ENCODE measurements around the gene RUVBL2. TPM values are rescaled to one million over a fixed set of nuclear protein-coding genes. Genes with fewer than 3 reads are reported as not detected.
"Not testable (repeated sequence)": the region's sequence is repeated elsewhere in the genome, so short reads cannot be mapped to it uniquely, and the experiment has no call there.

Gene RUVBL2
- total RNA-seq, 1 donor from 2014 or later: 80.6 TPM

- TF ChIP-seq, protein P1, sequence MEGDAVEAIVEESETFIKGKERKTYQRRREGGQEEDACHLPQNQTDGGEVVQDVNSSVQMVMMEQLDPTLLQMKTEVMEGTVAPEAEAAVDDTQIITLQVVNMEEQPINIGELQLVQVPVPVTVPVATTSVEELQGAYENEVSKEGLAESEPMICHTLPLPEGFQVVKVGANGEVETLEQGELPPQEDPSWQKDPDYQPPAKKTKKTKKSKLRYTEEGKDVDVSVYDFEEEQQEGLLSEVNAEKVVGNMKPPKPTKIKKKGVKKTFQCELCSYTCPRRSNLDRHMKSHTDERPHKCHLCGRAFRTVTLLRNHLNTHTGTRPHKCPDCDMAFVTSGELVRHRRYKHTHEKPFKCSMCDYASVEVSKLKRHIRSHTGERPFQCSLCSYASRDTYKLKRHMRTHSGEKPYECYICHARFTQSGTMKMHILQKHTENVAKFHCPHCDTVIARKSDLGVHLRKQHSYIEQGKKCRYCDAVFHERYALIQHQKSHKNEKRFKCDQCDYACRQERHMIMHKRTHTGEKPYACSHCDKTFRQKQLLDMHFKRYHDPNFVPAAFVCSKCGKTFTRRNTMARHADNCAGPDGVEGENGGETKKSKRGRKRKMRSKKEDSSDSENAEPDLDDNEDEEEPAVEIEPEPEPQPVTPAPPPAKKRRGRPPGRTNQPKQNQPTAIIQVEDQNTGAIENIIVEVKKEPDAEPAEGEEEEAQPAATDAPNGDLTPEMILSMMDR (IDR thresholded peaks at IDR 0.05; ENCODE audit: unreplicated experiment): no peak
- Mint-ChIP-seq H3K4me1 (ENCODE audit: unreplicated experiment) (peaks cover 4% of the 10 kb centered on the region), H3K27ac (ENCODE audit: unreplicated experiment) (no peak within 1 kb of the TSS), H3K36me3 (ENCODE audit: low read depth, unreplicated experiment) (peaks cover 10% of the 10 kb centered on the region), H3K9me3 (ENCODE audit: unreplicated experiment) (no peaks in the 10 kb centered on the region), H3K4me3 (ENCODE audit: unreplicated experiment) (no peak within 1 kb of the TSS), H3K27me3 (ENCODE audit: unreplicated experiment) (peaks cover 11% of the 10 kb centered on the region)
- DNase-seq (ENCODE audit: low spot score): no peak
These were observed 23.5 kb downstream of the RUVBL2 start, which contains the start of gene LHB for GRCh38 chr19:49017041-49017665. TSS of gene LHB (minus strand) at chr19:49017091. CDS start at chr19:49017081, 10 bp downstream.

- H3K36me3 Mint-ChIP-seq (ENCODE audit: low read depth, unreplicated experiment): peaks cover 6% of the 10 kb centered on the region
- TF ChIP-seq, protein P1 (IDR thresholded peaks at IDR 0.05; ENCODE audit: unreplicated experiment): peak; percentile 6
- H3K27me3 Mint-ChIP-seq (ENCODE audit: unreplicated experiment): peaks cover 9% of the 10 kb centered on the region
- H3K4me1 Mint-ChIP-seq (ENCODE audit: unreplicated experiment): peaks cover 4% of the 10 kb centered on the region
- DNase-seq (ENCODE audit: low spot score): peak; percentile 70
- no peak overlapping the region for H3K4me3 Mint-ChIP-seq (ENCODE audit: unreplicated experiment)
- H3K27ac Mint-ChIP-seq (ENCODE audit: unreplicated experiment): no peak overlapping the region
- no peaks in the 10 kb centered on the region for H3K9me3 Mint-ChIP-seq (ENCODE audit: unreplicated experiment)
These were observed 24.1 kb downstream of the RUVBL2 start for GRCh38 chr19:49017666-49018351.

- DNase-seq (ENCODE audit: low spot score); H3K4me1 Mint-ChIP-seq (ENCODE audit: unreplicated experiment); H3K9me3 Mint-ChIP-seq (ENCODE audit: unreplicated experiment); H3K27me3 Mint-ChIP-seq (ENCODE audit: unreplicated experiment); H3K36me3 Mint-ChIP-seq (ENCODE audit: low read depth, unreplicated experiment): not testable (repeated sequence)
- peak overlapping the region; percentile 26 for H3K27ac Mint-ChIP-seq (ENCODE audit: unreplicated experiment)
- H3K4me3 Mint-ChIP-seq (ENCODE audit: unreplicated experiment): peak overlapping the region; percentile 75
These were observed 24.9 kb downstream of the RUVBL2 start for GRCh38 chr19:49018388-49019241.

GRCh38 chr19:49019242-49019932 lies 25.7 kb downstream of the RUVBL2 start:
- peak overlapping the region; percentile 75 for H3K4me3 Mint-ChIP-seq (ENCODE audit: unreplicated experiment)
- no peaks in the 10 kb centered on the region for H3K36me3 Mint-ChIP-seq (ENCODE audit: low read depth, unreplicated experiment)
- H3K27me3 Mint-ChIP-seq (ENCODE audit: unreplicated experiment): peaks cover 9% of the 10 kb centered on the region
- TF ChIP-seq, protein P1 (IDR thresholded peaks at IDR 0.05; ENCODE audit: unreplicated experiment): no peak
- DNase-seq (ENCODE audit: low spot score): peak; percentile 71
- H3K27ac Mint-ChIP-seq (ENCODE audit: unreplicated experiment): peak overlapping the region; percentile 26
- no peaks in the 10 kb centered on the region for H3K9me3 Mint-ChIP-seq (ENCODE audit: unreplicated experiment)
- peaks cover 4% of the 10 kb centered on the region for H3K4me1 Mint-ChIP-seq (ENCODE audit: unreplicated experiment)

DNA sequence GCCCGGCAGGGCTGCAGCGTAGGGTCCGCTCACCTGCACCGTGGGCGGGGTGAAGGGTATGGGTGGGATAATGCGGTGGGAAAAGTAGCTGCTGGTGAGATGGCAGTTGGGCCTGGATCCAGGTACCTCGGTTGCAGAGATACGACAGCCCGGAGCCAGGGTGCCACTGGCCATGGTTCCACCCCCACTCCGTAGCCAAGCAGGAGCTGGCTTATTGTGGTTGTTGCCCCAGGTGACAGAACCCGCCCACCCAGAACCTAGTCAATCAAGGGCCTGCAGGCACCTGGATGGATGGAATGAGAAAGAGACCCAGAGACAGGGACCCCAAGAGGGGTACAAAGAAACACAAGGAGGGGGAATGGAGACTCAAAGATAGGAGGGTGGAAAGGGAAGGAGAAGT lies 26.7 kb downstream of the RUVBL2 start:
- TF ChIP-seq, protein P1 (IDR thresholded peaks at IDR 0.05; ENCODE audit: unreplicated experiment): no peak
- no peak for DNase-seq (ENCODE audit: low spot score)
- no peak overlapping the region for H3K4me3 Mint-ChIP-seq (ENCODE audit: unreplicated experiment)
- H3K27me3 Mint-ChIP-seq (ENCODE audit: unreplicated experiment): peaks cover 9% of the 10 kb centered on the region
- peaks cover 4% of the 10 kb centered on the region for H3K4me1 Mint-ChIP-seq (ENCODE audit: unreplicated experiment)
- H3K9me3 Mint-ChIP-seq (ENCODE audit: unreplicated experiment): no peaks in the 10 kb centered on the region
- H3K27ac Mint-ChIP-seq (ENCODE audit: unreplicated experiment): no peak overlapping the region
- H3K36me3 Mint-ChIP-seq (ENCODE audit: low read depth, unreplicated experiment): no peaks in the 10 kb centered on the region

Measured in endothelial cell (in vitro differentiated cells).